ENCODE results near the gene SOX12. TPM values are rescaled to one million over a fixed set of nuclear protein-coding genes. Genes with fewer than 3 reads are reported as not detected.

SOX12 gene
- total RNA-seq, 1 experiment from 2014 or later: 14.7 TPM

DNA sequence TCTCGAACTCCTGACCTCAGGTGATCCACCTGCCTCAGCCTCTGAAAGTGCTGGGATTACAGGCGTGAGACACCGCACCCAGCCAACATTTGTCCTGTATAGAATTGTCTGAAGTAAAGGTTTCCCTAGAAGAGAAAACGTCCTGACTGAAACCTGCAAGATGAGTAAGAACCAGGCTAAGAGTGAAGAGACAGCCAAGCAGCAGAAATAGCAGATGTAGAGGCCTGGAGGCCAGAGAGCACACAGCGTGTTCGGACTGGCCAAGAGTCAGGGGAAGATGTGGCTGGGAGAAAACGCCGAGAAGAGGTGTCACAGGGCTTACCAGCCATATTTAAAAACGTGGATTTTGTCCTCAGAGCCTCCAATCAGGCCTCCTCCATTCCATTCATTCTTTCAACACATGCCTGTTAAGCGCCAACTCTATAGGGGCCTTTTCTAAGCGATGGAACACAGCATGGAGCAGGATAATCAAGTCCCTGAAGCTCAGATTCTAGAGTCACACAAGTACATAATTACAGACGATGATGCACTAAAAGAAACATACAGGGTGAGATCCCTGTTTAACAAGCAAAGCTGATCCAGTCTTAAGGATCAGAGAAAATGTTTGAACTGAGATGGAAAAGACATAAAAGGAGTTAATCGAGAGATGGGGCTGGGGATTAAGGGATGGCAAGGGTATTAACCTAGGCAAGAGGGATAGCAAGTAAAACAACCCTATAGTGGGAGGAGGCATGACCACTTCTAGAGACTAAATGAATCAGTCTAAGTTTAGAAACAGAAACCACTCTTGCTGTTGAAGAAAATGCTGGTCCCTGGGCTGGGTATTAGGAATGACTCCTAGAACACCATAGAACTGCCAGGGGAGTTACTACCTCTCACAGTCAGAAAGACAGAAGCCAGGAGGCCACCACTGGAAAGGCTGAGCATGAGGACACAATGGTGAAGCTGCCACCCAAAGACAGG lies 23.2 kb upstream of the SOX12 start:
- Mint-ChIP-seq H3K9me3 (ENCODE audit: unreplicated experiment) (peaks cover 9% of the 10 kb centered on the region), H3K36me3 (ENCODE audit: insufficient read depth, unreplicated experiment) (peaks cover 28% of the 10 kb centered on the region), H3K27me3 (ENCODE audit: insufficient read depth, unreplicated experiment) (no peaks in the 10 kb centered on the region), H3K4me1 (ENCODE audit: low read depth, unreplicated experiment) (peaks cover 6% of the 10 kb centered on the region), H3K4me3 (ENCODE audit: unreplicated experiment) (no peak overlapping the region), H3K27ac (ENCODE audit: unreplicated experiment) (no peak overlapping the region)
- BruUV-seq (replicated peaks): no TSS peak
- CTCF ChIA-PET: no interaction called here
- DNase-seq: no peak
- POLR2A ChIA-PET: no interaction called here
- Histone ChIP-seq H3K4me3 (ENCODE audit: low read depth, low read length) (no peak overlapping the region), H3K4me1 (peaks cover 10% of the 10 kb centered on the region; the same call in 1 of the 2 replicates), H3K9me3 (no peaks in the 10 kb centered on the region), H3K36me3 (ENCODE audit: control insufficient read depth, insufficient read depth, low read length) (peaks cover 4% of the 10 kb centered on the region), H3K27me3 (replicated peaks; ENCODE audit: control insufficient read depth, insufficient read depth, low read length) (no peaks in the 10 kb centered on the region)
- TF ChIP-seq, protein P1, sequence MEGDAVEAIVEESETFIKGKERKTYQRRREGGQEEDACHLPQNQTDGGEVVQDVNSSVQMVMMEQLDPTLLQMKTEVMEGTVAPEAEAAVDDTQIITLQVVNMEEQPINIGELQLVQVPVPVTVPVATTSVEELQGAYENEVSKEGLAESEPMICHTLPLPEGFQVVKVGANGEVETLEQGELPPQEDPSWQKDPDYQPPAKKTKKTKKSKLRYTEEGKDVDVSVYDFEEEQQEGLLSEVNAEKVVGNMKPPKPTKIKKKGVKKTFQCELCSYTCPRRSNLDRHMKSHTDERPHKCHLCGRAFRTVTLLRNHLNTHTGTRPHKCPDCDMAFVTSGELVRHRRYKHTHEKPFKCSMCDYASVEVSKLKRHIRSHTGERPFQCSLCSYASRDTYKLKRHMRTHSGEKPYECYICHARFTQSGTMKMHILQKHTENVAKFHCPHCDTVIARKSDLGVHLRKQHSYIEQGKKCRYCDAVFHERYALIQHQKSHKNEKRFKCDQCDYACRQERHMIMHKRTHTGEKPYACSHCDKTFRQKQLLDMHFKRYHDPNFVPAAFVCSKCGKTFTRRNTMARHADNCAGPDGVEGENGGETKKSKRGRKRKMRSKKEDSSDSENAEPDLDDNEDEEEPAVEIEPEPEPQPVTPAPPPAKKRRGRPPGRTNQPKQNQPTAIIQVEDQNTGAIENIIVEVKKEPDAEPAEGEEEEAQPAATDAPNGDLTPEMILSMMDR (IDR thresholded peaks at IDR 0.05; ENCODE audit: insufficient read depth in 1 of 2, low read depth in 1 of 2, low read length in 1 of 2, severe bottlenecking in 1 of 2, unreplicated experiment in 1 of 2): no peak
- intact Hi-C loops (cut with micrococcal nuclease; ENCODE audit: unreplicated experiment): no loop called here

DNA sequence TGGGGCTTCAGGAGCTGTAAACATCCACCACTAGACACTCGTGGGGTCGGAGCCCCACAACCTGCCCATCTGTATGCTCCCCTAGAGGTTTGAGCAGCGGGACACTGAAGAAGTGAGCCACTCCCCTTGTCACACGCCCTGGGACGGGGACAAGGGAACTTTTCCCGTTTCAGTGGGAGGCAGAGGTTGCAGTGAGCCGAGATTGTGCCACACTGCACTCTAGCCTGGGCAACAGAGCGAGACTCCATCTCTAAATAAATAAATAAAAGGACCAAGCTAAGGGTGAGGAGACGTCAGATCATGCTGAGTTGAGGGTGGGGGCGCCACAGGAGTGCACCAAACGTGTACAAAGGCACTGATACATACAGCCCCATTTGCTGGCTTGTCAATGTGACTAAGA lies 19.6 kb upstream of the SOX12 start:
- no peaks in the 10 kb centered on the region for H3K4me1 Mint-ChIP-seq (ENCODE audit: low read depth, unreplicated experiment)

DNA sequence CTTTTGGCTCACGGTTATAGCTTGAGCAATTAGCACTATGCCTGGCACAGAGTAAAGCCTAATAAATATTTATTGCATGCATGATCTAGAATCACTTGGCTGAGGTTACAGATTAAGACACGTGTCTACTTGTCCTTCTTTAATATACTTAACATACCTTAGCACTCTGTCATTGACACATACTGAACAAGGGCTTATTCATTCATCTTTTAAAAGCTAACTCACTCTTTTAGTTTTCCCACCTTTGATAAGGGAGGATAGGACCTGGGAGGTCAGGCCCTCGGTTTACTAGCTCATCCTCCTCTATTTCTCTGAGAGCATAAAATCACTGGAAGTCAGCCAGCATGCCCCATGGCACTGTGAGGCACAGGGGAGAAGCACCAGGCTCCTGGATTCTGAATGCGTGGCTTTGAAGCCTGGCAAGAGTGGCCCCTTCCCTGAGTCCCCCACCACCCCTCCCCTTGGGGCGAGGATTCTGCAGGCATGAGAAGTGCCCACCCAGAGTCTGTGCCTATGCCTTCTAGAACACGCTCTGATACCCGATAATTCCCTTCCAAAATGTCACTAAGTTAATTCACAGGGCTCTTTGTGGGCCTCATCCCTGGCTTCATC lies 16.8 kb upstream of the SOX12 start:
- TF ChIP-seq, protein P1 (IDR thresholded peaks at IDR 0.05; ENCODE audit: insufficient read depth in 1 of 2, low read depth in 1 of 2, low read length in 1 of 2, severe bottlenecking in 1 of 2, unreplicated experiment in 1 of 2): no peak
- Mint-ChIP-seq H3K4me3 (ENCODE audit: unreplicated experiment) (no peak overlapping the region), H3K36me3 (ENCODE audit: insufficient read depth, unreplicated experiment) (no peaks in the 10 kb centered on the region), H3K4me1 (ENCODE audit: low read depth, unreplicated experiment) (no peaks in the 10 kb centered on the region), H3K27me3 (ENCODE audit: insufficient read depth, unreplicated experiment) (no peaks in the 10 kb centered on the region), H3K27ac (ENCODE audit: unreplicated experiment) (no peak overlapping the region), H3K9me3 (ENCODE audit: unreplicated experiment) (peaks cover 18% of the 10 kb centered on the region)
- ChIA-PET CTCF (interaction anchor here (0.8 kb wide), 1 partner anchor 39 kb away, joined by 4 read pairs; the partner anchor contains the start of gene NRSN2), POLR2A (no interaction called here)
- intact Hi-C loops (cut with micrococcal nuclease; ENCODE audit: unreplicated experiment): no loop called here
- Histone ChIP-seq H3K27me3 (replicated peaks; ENCODE audit: control insufficient read depth, insufficient read depth, low read length) (no peaks in the 10 kb centered on the region), H3K4me3 (ENCODE audit: low read depth, low read length) (no peak overlapping the region), H3K9me3 (no peaks in the 10 kb centered on the region), H3K36me3 (ENCODE audit: control insufficient read depth, insufficient read depth, low read length) (no peaks in the 10 kb centered on the region), H3K4me1 (no peaks in the 10 kb centered on the region)
- DNase-seq: no peak
- BruUV-seq (replicated peaks): no TSS peak

More for the DNA sequence above, 19.6 kb upstream of the SOX12 start:
- no peaks in the 10 kb centered on the region for H3K36me3 ChIP-seq (ENCODE audit: control insufficient read depth, insufficient read depth, low read length)
- H3K27ac Mint-ChIP-seq (ENCODE audit: unreplicated experiment): no peak overlapping the region
- H3K9me3 Mint-ChIP-seq (ENCODE audit: unreplicated experiment): peaks cover 9% of the 10 kb centered on the region
- H3K9me3 ChIP-seq: no peaks in the 10 kb centered on the region
- TF ChIP-seq, protein P1 (IDR thresholded peaks at IDR 0.05; ENCODE audit: insufficient read depth in 1 of 2, low read depth in 1 of 2, low read length in 1 of 2, severe bottlenecking in 1 of 2, unreplicated experiment in 1 of 2): no peak
- H3K36me3 Mint-ChIP-seq (ENCODE audit: insufficient read depth, unreplicated experiment): no peaks in the 10 kb centered on the region
- H3K4me1 ChIP-seq: no peaks in the 10 kb centered on the region
- no peak overlapping the region for H3K4me3 Mint-ChIP-seq (ENCODE audit: unreplicated experiment)
- no peak overlapping the region for H3K4me3 ChIP-seq (ENCODE audit: low read depth, low read length)
- no TSS peak for BruUV-seq (replicated peaks)
- intact Hi-C loops (cut with micrococcal nuclease; ENCODE audit: unreplicated experiment): no loop called here
- DNase-seq: no peak
- ChIA-PET CTCF (interaction anchor here (0.7 kb wide), 1 partner anchor 14 kb away, joined by 3 read pairs; no protein-coding TSS in a partner anchor), POLR2A (no interaction called here)
- no peaks in the 10 kb centered on the region for H3K27me3 Mint-ChIP-seq (ENCODE audit: insufficient read depth, unreplicated experiment)
- H3K27me3 ChIP-seq (replicated peaks; ENCODE audit: control insufficient read depth, insufficient read depth, low read length): no peaks in the 10 kb centered on the region

Measured in Caco-2 (cell line).